Glomerular visceral epithelial cell (primary cell): Measurements from ENCODE around the gene DCLK2.

Experiments used
- DNase-seq: peaks from one replicate; pipeline ENCODE4 v3.0.0-alpha.2; 2016; ENCODE audit errors: extremely low spot score

DCLK2 gene

GRCh38 chr4:150238591-150238990, 160.3 kb downstream of the DCLK2 start:
- DNase-seq, result no peak

GRCh38 chr4:150240011-150240410, 161.8 kb downstream of the DCLK2 start:
- DNase-seq, result peak; percentile 32

GRCh38 chr4:150242820-150243458, 164.7 kb downstream of the DCLK2 start:
- DNase-seq, result peak; percentile 57

GRCh38 chr4:150243932-150244331, 165.7 kb downstream of the DCLK2 start:
- no peak for DNase-seq

- DNase-seq, result peak; percentile 81
Observed at GRCh38 chr4:150244600-150244999, 166.4 kb downstream of the DCLK2 start.

- no peak for DNase-seq
Observed at GRCh38 chr4:150247184-150247583, 168.9 kb downstream of the DCLK2 start.

- DNase-seq, result peak; percentile 47
Observed at GRCh38 chr4:150248181-150248580, 169.9 kb downstream of the DCLK2 start.

GRCh38 chr4:150250293-150250997, 172.2 kb downstream of the DCLK2 start:
- no peak for DNase-seq

- DNase-seq, result no peak
Observed at GRCh38 chr4:150250998-150251651, 172.9 kb downstream of the DCLK2 start.

GRCh38 chr4:150251752-150252190, 173.5 kb downstream of the DCLK2 start:
- no peak for DNase-seq

GRCh38 chr4:150252306-150252705, 174.1 kb downstream of the DCLK2 start:
- no peak for DNase-seq

GRCh38 chr4:150252741-150253140, 174.5 kb downstream of the DCLK2 start:
- DNase-seq, result no peak

GRCh38 chr4:150253416-150253815, 175.2 kb downstream of the DCLK2 start:
- DNase-seq, result no peak

GRCh38 chr4:150253965-150254630, 175.9 kb downstream of the DCLK2 start:
- DNase-seq, result no peak

GRCh38 chr4:150255610-150256224, 177.5 kb downstream of the DCLK2 start:
- no peak for DNase-seq

- DNase-seq, result no peak
Observed at GRCh38 chr4:150256225-150256620, 178.0 kb downstream of the DCLK2 start.

- DNase-seq, result no peak
Observed at GRCh38 chr4:150256841-150257730, 178.8 kb downstream of the DCLK2 start.

GRCh38 chr4:150258569-150258968, 180.3 kb downstream of the DCLK2 start:
- DNase-seq, result no peak

GRCh38 chr4:150259861-150260567, 181.8 kb downstream of the DCLK2 start:
- no peak for DNase-seq

- DNase-seq, result no peak
Observed at GRCh38 chr4:150261571-150261970, 183.3 kb downstream of the DCLK2 start.
